KMS-11 (cell line): Measurements from ENCODE around the gene ZNF646.

Source experiments
- H2AFZ ChIP-seq: fragments of 200-600 bp; sonication (generic); 2 replicates; pipeline ENCODE4 v1.6.1; 2016; ENCODE audit warnings: antibody characterized with exemption, mixed run types, low read depth
- H3K27ac ChIP-seq: fragments of 200-600 bp; sonication (generic); 2 replicates; pipeline ENCODE4 v1.6.1; 2016; ENCODE audit warnings: mild to moderate bottlenecking, mixed run types
- H3K27me3 ChIP-seq: fragments of 200-600 bp; sonication (generic); 2 replicates; pipeline ENCODE4 v1.6.1; 2017; ENCODE audit warnings: mild to moderate bottlenecking, low read depth, mixed run types, moderate library complexity; ENCODE audit not compliant: insufficient read depth
- H3K36me3 ChIP-seq: fragments of 200-600 bp; sonication (generic); 2 replicates; pipeline ENCODE4 v1.6.1; 2017; ENCODE audit warnings: mild to moderate bottlenecking, mixed run types; ENCODE audit not compliant: insufficient read depth
- H3K4me1 ChIP-seq: fragments of 200-600 bp; sonication (generic); 2 replicates; pipeline ENCODE4 v1.6.1; 2016; ENCODE audit warnings: mild to moderate bottlenecking, low read depth, mixed run types; ENCODE audit not compliant: poor library complexity, severe bottlenecking
- H3K4me2 ChIP-seq: fragments of 200-600 bp; sonication (generic); 2 replicates; pipeline ENCODE4 v1.7.0; 2016; ENCODE audit warnings: mild to moderate bottlenecking, mixed run types
- H3K4me3 ChIP-seq: fragments of 200-600 bp; sonication (generic); IDR thresholded peaks from 2 replicates; pipeline ENCODE4 v1.6.1; 2017; ENCODE audit warnings: low read depth, low read length, mixed read lengths; ENCODE audit not compliant: insufficient read depth
- H3K79me2 ChIP-seq: fragments of 200-600 bp; sonication (generic); 2 replicates; pipeline ENCODE4 v1.6.1; 2016; ENCODE audit warnings: low read depth, mixed run types; ENCODE audit not compliant: insufficient read depth
- H3K9ac ChIP-seq: fragments of 200-600 bp; sonication (generic); 2 replicates; pipeline ENCODE4 v1.6.1; 2016; ENCODE audit warnings: mild to moderate bottlenecking, mixed run types
- H4K20me1 ChIP-seq: fragments of 200-600 bp; sonication (generic); 2 replicates; pipeline ENCODE4 v1.6.1; 2016; ENCODE audit warnings: mild to moderate bottlenecking, mixed run types; ENCODE audit not compliant: insufficient read depth
- TF ChIP-seq, protein P1 (sequence below): fragments of 200-600 bp; sonication (generic); conservative IDR thresholded peaks from 2 replicates; pipeline ENCODE4 v1.6.1; 2017; ENCODE audit warnings: low read depth, mild to moderate bottlenecking, antibody characterized with exemption, low read length, moderate library complexity, mixed read lengths

ZNF646 gene

DNA sequence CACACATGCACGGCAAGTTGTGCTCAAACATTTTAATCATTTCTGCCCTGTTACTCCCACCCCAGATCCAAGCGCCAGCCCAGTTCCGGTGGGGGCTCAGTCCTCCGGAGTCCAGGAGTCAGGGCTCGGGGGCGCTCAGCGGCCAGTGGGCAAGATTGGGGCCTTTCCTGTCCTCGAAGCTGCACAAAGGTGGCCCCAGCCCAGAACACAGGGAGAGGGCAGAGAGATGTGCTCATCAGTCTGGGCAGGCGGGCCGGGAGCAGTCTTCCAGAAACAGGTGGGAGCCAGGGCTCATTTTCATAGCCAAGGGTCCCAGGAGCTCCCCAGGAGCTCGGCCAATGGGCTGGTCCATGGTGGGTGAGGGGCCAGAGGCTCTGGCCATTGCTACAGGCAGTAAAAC is 57.2 kb downstream of the ZNF646 start:
- no peaks in the 10 kb centered on the region for H3K4me1 ChIP-seq
- no peaks in the 10 kb centered on the region for H4K20me1 ChIP-seq
- no peak overlapping the region for H2AFZ ChIP-seq
- no peaks in the 10 kb centered on the region for H3K36me3 ChIP-seq
- no peak overlapping the region for H3K4me3 ChIP-seq
- TF ChIP-seq, protein P1, sequence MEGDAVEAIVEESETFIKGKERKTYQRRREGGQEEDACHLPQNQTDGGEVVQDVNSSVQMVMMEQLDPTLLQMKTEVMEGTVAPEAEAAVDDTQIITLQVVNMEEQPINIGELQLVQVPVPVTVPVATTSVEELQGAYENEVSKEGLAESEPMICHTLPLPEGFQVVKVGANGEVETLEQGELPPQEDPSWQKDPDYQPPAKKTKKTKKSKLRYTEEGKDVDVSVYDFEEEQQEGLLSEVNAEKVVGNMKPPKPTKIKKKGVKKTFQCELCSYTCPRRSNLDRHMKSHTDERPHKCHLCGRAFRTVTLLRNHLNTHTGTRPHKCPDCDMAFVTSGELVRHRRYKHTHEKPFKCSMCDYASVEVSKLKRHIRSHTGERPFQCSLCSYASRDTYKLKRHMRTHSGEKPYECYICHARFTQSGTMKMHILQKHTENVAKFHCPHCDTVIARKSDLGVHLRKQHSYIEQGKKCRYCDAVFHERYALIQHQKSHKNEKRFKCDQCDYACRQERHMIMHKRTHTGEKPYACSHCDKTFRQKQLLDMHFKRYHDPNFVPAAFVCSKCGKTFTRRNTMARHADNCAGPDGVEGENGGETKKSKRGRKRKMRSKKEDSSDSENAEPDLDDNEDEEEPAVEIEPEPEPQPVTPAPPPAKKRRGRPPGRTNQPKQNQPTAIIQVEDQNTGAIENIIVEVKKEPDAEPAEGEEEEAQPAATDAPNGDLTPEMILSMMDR: no peak
- no peak overlapping the region for H3K27ac ChIP-seq
- no peak overlapping the region for H3K4me2 ChIP-seq
- no peak overlapping the region for H3K9ac ChIP-seq
- no peaks in the 10 kb centered on the region for H3K79me2 ChIP-seq
- H3K27me3 ChIP-seq: no peaks in the 10 kb centered on the region

DNA sequence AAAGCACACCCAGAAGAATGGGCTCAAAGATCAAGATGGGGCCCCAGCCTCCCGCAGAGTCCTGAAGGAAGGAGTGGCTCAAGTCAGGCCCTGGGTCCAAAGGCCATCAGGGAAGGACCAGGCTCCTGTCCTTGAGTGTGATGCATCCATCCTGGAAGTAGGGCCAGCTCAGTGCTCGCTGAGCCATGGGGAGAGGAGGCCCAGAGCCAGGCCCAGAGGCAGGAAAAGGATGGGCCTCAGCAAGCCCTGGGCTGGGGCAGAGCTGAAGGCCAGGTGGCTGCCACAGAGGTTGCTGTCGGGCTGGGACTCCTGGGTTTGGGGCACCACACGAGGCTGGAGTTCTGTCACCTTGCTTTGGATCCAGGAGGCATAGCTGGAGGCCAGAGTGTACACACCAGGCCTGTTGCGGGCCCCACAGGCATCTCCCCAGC is 57.6 kb downstream of the ZNF646 start:
- Histone ChIP-seq H3K4me2 (no peak overlapping the region), H2AFZ (no peak overlapping the region), H3K9ac (no peak overlapping the region), H3K27ac (no peak overlapping the region), H3K36me3 (no peaks in the 10 kb centered on the region), H3K4me1 (no peaks in the 10 kb centered on the region), H3K4me3 (no peak overlapping the region), H3K79me2 (no peaks in the 10 kb centered on the region), H3K27me3 (no peaks in the 10 kb centered on the region), H4K20me1 (no peaks in the 10 kb centered on the region)
- TF ChIP-seq, protein P1: no peak

DNA sequence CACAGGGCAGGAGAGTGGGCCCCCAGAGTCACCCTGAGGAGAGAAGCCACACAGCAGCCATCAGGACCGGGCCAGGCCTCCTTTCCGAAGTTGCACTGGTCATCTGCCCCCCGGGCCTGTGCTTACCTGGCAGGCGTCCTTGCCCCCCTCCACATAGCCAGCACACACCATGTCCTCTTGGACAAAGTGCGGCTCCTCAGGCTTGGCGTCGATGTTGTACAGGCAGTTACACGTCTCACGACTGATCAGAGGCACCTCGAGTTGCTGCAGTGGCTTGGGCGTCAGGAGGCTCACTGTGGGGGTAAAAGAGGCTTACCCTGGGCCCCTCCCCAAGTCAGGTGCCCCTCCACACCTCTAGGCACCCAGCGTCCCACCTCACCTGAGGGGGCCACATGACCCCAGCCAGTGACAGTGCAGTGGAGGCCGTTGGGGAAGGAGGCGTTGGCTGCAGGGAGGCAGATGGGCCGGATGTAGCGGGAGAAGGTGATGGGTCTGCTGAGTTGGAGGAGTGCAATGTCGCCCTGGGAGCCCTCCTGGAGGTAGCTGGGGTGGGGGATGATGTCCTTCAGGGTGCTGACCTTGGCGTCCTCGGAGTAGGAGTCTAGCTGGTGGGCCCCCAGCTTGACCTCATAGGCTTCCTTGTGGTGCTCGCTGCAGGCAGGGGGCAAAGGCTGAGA is 58.2 kb downstream of the ZNF646 start:
- TF ChIP-seq, protein P1: no peak
- no peaks in the 10 kb centered on the region for H3K4me1 ChIP-seq

GRCh38 chr16:31133046-31133501 is 58.9 kb downstream of the ZNF646 start:
- Histone ChIP-seq H4K20me1 (no peaks in the 10 kb centered on the region), H3K79me2 (no peaks in the 10 kb centered on the region), H3K36me3 (no peaks in the 10 kb centered on the region), H3K27me3 (no peaks in the 10 kb centered on the region), H2AFZ (no peak overlapping the region), H3K9ac (no peak overlapping the region), H3K4me1 (no peaks in the 10 kb centered on the region), H3K4me2 (no peak overlapping the region), H3K4me3 (no peak overlapping the region), H3K27ac (no peak overlapping the region)
- TF ChIP-seq, protein P1: no peak

More for the DNA sequence above, 58.2 kb downstream of the ZNF646 start:
- Histone ChIP-seq H3K4me3 (no peak overlapping the region), H4K20me1 (no peaks in the 10 kb centered on the region), H3K27me3 (no peaks in the 10 kb centered on the region), H3K79me2 (no peaks in the 10 kb centered on the region), H3K9ac (no peak overlapping the region), H2AFZ (no peak overlapping the region), H3K4me2 (no peak overlapping the region), H3K36me3 (no peaks in the 10 kb centered on the region), H3K27ac (no peak overlapping the region)
